Measurements from ENCODE around the gene OR2H2. TPM values are rescaled to one million over a fixed set of nuclear protein-coding genes. Genes with fewer than 3 reads are reported as not detected.
A peak's percentile ranks its signal among the peaks of the same experiment; 100 is the strongest.

The OR2H2 gene
- not detected for total RNA-seq
- polyA plus RNA-seq = not detected

DNA sequence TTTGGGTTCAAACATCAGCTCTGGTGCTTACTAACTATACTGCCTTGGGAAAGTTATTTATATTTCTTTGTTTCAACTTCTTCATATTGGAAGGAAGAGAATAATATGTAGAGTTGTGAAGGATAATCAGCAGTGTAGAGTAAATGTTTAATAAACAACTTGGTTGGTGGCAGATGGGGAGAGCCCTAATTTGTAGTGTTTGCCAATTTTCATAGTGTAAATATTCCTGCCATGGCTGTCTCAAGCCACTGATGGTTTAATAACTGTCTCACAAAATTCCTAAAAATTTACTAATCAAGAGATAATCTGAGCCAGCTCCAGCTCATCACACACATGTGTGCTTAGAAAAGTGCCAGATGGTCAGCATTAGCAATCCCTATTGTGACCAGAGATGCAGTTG lies at the start of gene OR2H2:
OR2H2 (plus strand) TSS at position 301 of the 400 bp plus-strand sequence. CDS start 2,824 bp downstream, outside the sequence.
- TF ChIP-seq POLR2A (IDR thresholded peaks at IDR 0.05) (no peak), EP300 (IDR thresholded peaks at IDR 0.05) (no peak), POLR2AphosphoS5 (IDR thresholded peaks at IDR 0.05) (no peak)
- TF ChIP-seq, protein P1, sequence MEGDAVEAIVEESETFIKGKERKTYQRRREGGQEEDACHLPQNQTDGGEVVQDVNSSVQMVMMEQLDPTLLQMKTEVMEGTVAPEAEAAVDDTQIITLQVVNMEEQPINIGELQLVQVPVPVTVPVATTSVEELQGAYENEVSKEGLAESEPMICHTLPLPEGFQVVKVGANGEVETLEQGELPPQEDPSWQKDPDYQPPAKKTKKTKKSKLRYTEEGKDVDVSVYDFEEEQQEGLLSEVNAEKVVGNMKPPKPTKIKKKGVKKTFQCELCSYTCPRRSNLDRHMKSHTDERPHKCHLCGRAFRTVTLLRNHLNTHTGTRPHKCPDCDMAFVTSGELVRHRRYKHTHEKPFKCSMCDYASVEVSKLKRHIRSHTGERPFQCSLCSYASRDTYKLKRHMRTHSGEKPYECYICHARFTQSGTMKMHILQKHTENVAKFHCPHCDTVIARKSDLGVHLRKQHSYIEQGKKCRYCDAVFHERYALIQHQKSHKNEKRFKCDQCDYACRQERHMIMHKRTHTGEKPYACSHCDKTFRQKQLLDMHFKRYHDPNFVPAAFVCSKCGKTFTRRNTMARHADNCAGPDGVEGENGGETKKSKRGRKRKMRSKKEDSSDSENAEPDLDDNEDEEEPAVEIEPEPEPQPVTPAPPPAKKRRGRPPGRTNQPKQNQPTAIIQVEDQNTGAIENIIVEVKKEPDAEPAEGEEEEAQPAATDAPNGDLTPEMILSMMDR (IDR thresholded peaks at IDR 0.05) = no peak
- Histone ChIP-seq H3K9me3 (no peaks in the 10 kb centered on the region), H3K27ac (no peak within 1 kb of the TSS), H3K27me3 (peaks cover 0 to 12% (median 5%) of the 10 kb centered on the region in 3 donors), H3K4me1 (no peaks in the 10 kb centered on the region), H3K4me3 (no peak within 1 kb of the TSS), H3K36me3 (no peaks in the 10 kb centered on the region)
- no peak for DNase-seq
- intact Hi-C loops (cut with DNase I) = loop anchor here (5.0 kb wide), 1 partner anchor 898 kb away; no protein-coding TSS in a partner anchor

DNA sequence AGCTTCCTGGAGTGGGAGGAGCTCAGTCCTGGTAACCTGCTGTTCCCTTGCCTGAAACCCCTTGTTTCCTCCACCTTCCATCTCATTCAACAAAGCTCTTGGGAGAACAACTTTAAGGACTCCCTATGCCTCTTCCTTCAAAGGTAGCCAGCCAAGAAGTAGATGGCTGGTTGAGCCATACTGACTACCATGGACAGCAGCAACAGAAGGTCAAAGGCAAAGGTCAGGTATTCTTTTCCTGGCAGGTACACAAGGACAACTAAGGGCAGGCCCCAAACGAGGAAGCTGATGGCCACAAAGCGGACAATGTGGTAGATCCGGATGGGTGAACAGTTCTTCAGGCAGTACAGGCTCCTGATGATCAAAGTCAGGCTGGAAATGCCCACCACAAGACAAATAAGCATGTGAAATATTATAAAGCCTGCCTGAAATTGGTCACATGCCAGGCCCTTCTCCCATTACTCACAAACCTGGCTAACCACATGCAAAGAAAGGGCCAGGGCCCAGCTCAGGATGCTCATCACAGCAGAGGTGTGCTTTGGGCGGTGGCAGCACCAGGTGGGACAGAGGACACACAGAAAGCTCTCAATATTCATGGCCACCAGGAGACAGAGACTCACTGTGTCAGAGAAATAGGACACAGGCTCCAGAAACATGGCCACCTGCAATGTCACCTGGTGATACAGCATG lies 47.1 kb upstream of the OR2H2 start:
- Histone ChIP-seq H3K9me3 (no peaks in the 10 kb centered on the region), H3K36me3 (no peaks in the 10 kb centered on the region), H3K4me1 (no peaks in the 10 kb centered on the region), H3K27me3 (no peaks in the 10 kb centered on the region), H3K4me3 (no peak overlapping the region), H3K27ac (no peak overlapping the region)
- TF ChIP-seq EP300 (IDR thresholded peaks at IDR 0.05) (no peak), POLR2AphosphoS5 (IDR thresholded peaks at IDR 0.05) (no peak), POLR2A (IDR thresholded peaks at IDR 0.05) (no peak)
- TF ChIP-seq, protein P1 (IDR thresholded peaks at IDR 0.05) = no peak
- intact Hi-C loops (cut with DNase I) = no loop called here
- no peak for DNase-seq
- 73 to 77% methylated on average over 4 of the region's 4 CpGs for WGBS, 2 donors

DNA sequence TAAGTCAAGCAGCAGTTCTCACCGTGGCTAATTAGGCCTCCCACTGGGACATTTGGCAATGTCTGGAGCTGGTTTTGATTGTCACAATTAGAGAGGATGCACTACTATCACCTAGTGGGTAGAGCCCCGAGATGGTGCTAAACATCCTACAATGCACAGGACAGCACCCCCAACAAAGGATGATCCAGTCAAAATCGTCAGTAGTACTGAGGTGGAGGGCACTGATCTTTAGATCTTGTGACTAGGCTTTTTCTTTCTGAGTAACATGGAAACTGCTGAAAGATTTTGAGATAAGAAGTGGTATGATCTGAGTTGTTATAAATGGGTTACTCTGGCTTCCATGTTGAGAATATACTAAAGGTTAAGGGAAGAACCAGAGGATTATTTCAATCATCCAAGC lies 37.3 kb upstream of the OR2H2 start:
- H3K4me3 ChIP-seq = no peak overlapping the region
- TF ChIP-seq POLR2A (IDR thresholded peaks at IDR 0.05) = no peak
- TF ChIP-seq POLR2AphosphoS5 (IDR thresholded peaks at IDR 0.05) = no peak
- TF ChIP-seq, protein P1 (IDR thresholded peaks at IDR 0.05) = no peak
- no peak for TF ChIP-seq EP300 (IDR thresholded peaks at IDR 0.05)
- H3K4me1 ChIP-seq = peaks cover 0 to 1% (median 0%) of the 10 kb centered on the region in 4 donors
- H3K27me3 ChIP-seq = peaks cover 0 to 8% (median 0%) of the 10 kb centered on the region in 3 donors
- intact Hi-C loops (cut with DNase I) = no loop called here
- H3K27ac ChIP-seq = no peak overlapping the region
- WGBS, 2 donors = 55 to 63% methylated on average over 3 of the region's 3 CpGs
- no peak for DNase-seq
- no peaks in the 10 kb centered on the region for H3K9me3 ChIP-seq
- no peaks in the 10 kb centered on the region for H3K36me3 ChIP-seq

DNA sequence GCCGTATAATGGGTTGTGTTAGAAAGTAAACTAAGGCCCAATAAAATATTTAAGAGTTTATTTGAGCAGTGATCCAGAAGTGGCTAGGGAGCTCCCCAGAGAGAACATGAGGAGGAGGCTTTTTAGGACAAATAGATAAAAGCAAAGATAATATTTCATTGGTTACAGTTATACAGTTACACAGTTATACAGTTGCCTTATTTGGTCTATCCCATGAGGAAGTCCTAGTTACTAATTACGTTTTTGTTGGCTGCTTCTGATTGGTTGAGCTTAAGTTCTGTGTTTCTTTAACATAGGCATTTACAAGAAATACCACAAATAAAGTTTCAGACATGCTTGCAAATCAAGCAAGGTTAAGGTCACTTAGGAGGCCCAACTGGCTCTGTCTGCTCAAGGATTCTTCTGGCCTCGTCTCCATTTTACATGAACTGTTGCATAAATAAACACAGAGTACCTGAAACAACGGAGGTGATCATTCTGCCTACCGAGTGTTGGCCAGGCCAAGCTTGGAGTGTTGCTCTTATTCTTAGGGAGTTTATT lies 32.3 kb upstream of the OR2H2 start:
- H3K27me3 ChIP-seq = peaks cover 9 to 43% (median 15%) of the 10 kb centered on the region in 3 donors
- H3K4me3 ChIP-seq = peak overlapping the region in 3 of 4 donors; percentile 32 to 47 (median 47)
- no peaks in the 10 kb centered on the region for H3K9me3 ChIP-seq
- peak overlapping the region in 2 of 4 donors; percentile 30 to 39 for H3K27ac ChIP-seq
- no peaks in the 10 kb centered on the region for H3K36me3 ChIP-seq
- no peak for DNase-seq
- peaks cover 0 to 16% (median 16%) of the 10 kb centered on the region in 4 donors for H3K4me1 ChIP-seq
- 18 to 33% methylated on average over 5 of the region's 5 CpGs for WGBS, 2 donors
- TF ChIP-seq POLR2A (IDR thresholded peaks at IDR 0.05) (no peak), POLR2AphosphoS5 (IDR thresholded peaks at IDR 0.05) (no peak), EP300 (IDR thresholded peaks at IDR 0.05) (no peak)
- TF ChIP-seq, protein P1 (IDR thresholded peaks at IDR 0.05) = no peak
- intact Hi-C loops (cut with DNase I) = no loop called here
